Smooth muscle cell (in vitro differentiated cells): ENCODE measurements around the gene NUMB. TPM values are rescaled to one million over a fixed set of nuclear protein-coding genes. Genes with fewer than 3 reads are reported as not detected.

ENCODE experiments used
- DNase-seq: peaks from one replicate; lab custom pipeline; 2025; ENCODE audit not compliant: unreplicated experiment; lab: John Stamatoyannopoulos, UW
- H2AFZ ChIP-seq: fragments of 200-600 bp; sonication (generic); 2 replicates; pipeline ENCODE4 v1.6.0; 2016; ENCODE audit warnings: antibody characterized with exemption, low read depth, mild to moderate bottlenecking
- H3F3A ChIP-seq: fragments of 200-600 bp; sonication (generic); 2 replicates; pipeline ENCODE4 v1.6.0; 2017; ENCODE audit warnings: antibody characterized with exemption, low read depth
- H3K27ac ChIP-seq: fragments of 200-600 bp; sonication (generic); 2 replicates; pipeline ENCODE4 v1.5.1; 2016; ENCODE audit warnings: low read depth, mild to moderate bottlenecking
- H3K27me3 ChIP-seq: fragments of 200-600 bp; sonication (generic); 2 replicates; pipeline ENCODE4 v1.6.1; 2016; ENCODE audit warnings: low read depth, mild to moderate bottlenecking
- H3K36me3 ChIP-seq: fragments of 200-600 bp; sonication (generic); 2 replicates; pipeline ENCODE4 v1.5.1; 2016; ENCODE audit warnings: low read depth
- H3K4me1 ChIP-seq: fragments of 200-600 bp; sonication (generic); 2 replicates; pipeline ENCODE4 v1.5.1; 2016; ENCODE audit warnings: low read depth
- H3K4me2 ChIP-seq: fragments of 200-600 bp; sonication (generic); 2 replicates; pipeline ENCODE4 v1.6.0; 2016; ENCODE audit warnings: mild to moderate bottlenecking
- H3K4me3 ChIP-seq: fragments of 200-600 bp; sonication (generic); 2 replicates; pipeline ENCODE4 v1.5.1; 2016; ENCODE audit warnings: mild to moderate bottlenecking
- H3K79me2 ChIP-seq: fragments of 200-600 bp; sonication (generic); 2 replicates; pipeline ENCODE4 v1.6.0; 2016; ENCODE audit warnings: low read depth, mild to moderate bottlenecking
- H3K9ac ChIP-seq: fragments of 200-600 bp; sonication (generic); 2 replicates; pipeline ENCODE4 v1.6.0; 2016; ENCODE audit warnings: low read depth
- H3K9me3 ChIP-seq: fragments of 200-600 bp; sonication (generic); replicated peaks from 2 replicates; pipeline ENCODE4 v1.5.1; 2016; ENCODE audit warnings: low read depth
- H4K20me1 ChIP-seq: fragments of 200-600 bp; sonication (generic); 2 replicates; pipeline ENCODE4 v1.6.0; 2016; ENCODE audit warnings: low read depth
- CTCF ChIP-seq: fragments of 200-600 bp; sonication (generic); IDR thresholded peaks from 2 replicates; pipeline ENCODE4 v1.5.1; 2017; ENCODE audit warnings: borderline replicate concordance, mild to moderate bottlenecking, antibody characterized with exemption; ENCODE audit not compliant: insufficient read depth, poor library complexity, severe bottlenecking
- WGBS: methylation state at CpG from one replicate; pipeline ENCODE4 v1.1.7; 2016; ENCODE audit warnings: low lambda C conversion rate; 5-methylcytosine and 5-hydroxymethylcytosine counted together
- polyA plus RNA-seq: library from polyadenylated mRNA; unstranded; fragments of >200 nt; fragmentation: Nextera tagmentation; extraction: Ambion mirVana; gene quantifications from 2 replicates; pipeline ENCODE4 v1.2.1, GENCODE V29; 2016
- total RNA-seq: library from RNA; depleted of rRNA; stranded (reverse); fragments of >200 nt; gene quantifications from 2 replicates; pipeline ENCODE4 v1.2.3, GENCODE V29; 2014

Gene NUMB
- total and polyA plus RNA-seq, 2 experiments from 2014 or later, result 34.5 to 57.4 TPM

GRCh38 chr14:73339846-73340595 lies 118.3 kb downstream of the NUMB start:
- no peak for TF ChIP-seq CTCF
- DNase-seq, result no peak
- Histone ChIP-seq H3K4me1 (no peaks in the 10 kb centered on the region), H2AFZ (no peak overlapping the region), H4K20me1 (peaks cover 98% of the 10 kb centered on the region), H3K79me2 (peaks cover 19% of the 10 kb centered on the region), H3K4me3 (no peak overlapping the region), H3K9me3 (no peaks in the 10 kb centered on the region), H3F3A (no peaks in the 10 kb centered on the region), H3K27me3 (no peaks in the 10 kb centered on the region), H3K27ac (no peak overlapping the region), H3K36me3 (no peaks in the 10 kb centered on the region), H3K4me2 (no peak overlapping the region), H3K9ac (no peak overlapping the region)
- 92% methylated on average over 6 of the region's 6 CpGs for WGBS

- Histone ChIP-seq H3K9me3 (no peaks in the 10 kb centered on the region), H3K79me2 (peaks cover 14% of the 10 kb centered on the region), H3K36me3 (no peaks in the 10 kb centered on the region), H3K9ac (no peak overlapping the region), H3K4me3 (no peak overlapping the region), H3K4me1 (no peaks in the 10 kb centered on the region), H4K20me1 (peaks cover 96% of the 10 kb centered on the region), H3F3A (no peaks in the 10 kb centered on the region), H3K4me2 (no peak overlapping the region), H3K27me3 (no peaks in the 10 kb centered on the region), H3K27ac (no peak overlapping the region), H2AFZ (no peak overlapping the region)
- no peak for TF ChIP-seq CTCF
- no peak for DNase-seq
Observed at GRCh38 chr14:73339206-73339605, 119.1 kb downstream of the NUMB start.

GRCh38 chr14:73338551-73338950 lies 119.8 kb downstream of the NUMB start:
- no peak overlapping the region for H2AFZ ChIP-seq
- no peaks in the 10 kb centered on the region for H3K36me3 ChIP-seq
- no peak overlapping the region for H3K4me2 ChIP-seq
- DNase-seq, result no peak
- no peak for TF ChIP-seq CTCF
- H3K79me2 ChIP-seq, result peaks cover 14% of the 10 kb centered on the region
- H3K4me1 ChIP-seq, result no peaks in the 10 kb centered on the region
- no peaks in the 10 kb centered on the region for H3K9me3 ChIP-seq
- WGBS, result 94% methylated on average over 1 of the region's 1 CpG
- no peak overlapping the region for H3K4me3 ChIP-seq
- no peak overlapping the region for H3K27ac ChIP-seq
- no peaks in the 10 kb centered on the region for H3K27me3 ChIP-seq
- H3F3A ChIP-seq, result no peaks in the 10 kb centered on the region
- no peak overlapping the region for H3K9ac ChIP-seq
- peaks cover 96% of the 10 kb centered on the region for H4K20me1 ChIP-seq

GRCh38 chr14:73333031-73333430 lies 125.3 kb downstream of the NUMB start:
- Histone ChIP-seq H2AFZ (no peak overlapping the region), H3K4me2 (no peak overlapping the region), H3K4me3 (no peak overlapping the region), H3K4me1 (no peaks in the 10 kb centered on the region), H3K27ac (no peak overlapping the region), H3K27me3 (no peaks in the 10 kb centered on the region), H4K20me1 (peaks cover 98% of the 10 kb centered on the region), H3K36me3 (no peaks in the 10 kb centered on the region), H3F3A (no peaks in the 10 kb centered on the region), H3K9me3 (no peaks in the 10 kb centered on the region), H3K9ac (no peak overlapping the region), H3K79me2 (peaks cover 2% of the 10 kb centered on the region)
- no peak for DNase-seq
- WGBS, result 98% methylated on average over 2 of the region's 2 CpGs
- TF ChIP-seq CTCF, result no peak
